ENCODE results near the gene WDR73. TPM values are rescaled to one million over a fixed set of nuclear protein-coding genes. Genes with fewer than 3 reads are reported as not detected.

The WDR73 gene
- total and polyA plus RNA-seq, 5 experiments from 2014 or later: 12.2 to 43.2 (median 18.8) TPM

DNA sequence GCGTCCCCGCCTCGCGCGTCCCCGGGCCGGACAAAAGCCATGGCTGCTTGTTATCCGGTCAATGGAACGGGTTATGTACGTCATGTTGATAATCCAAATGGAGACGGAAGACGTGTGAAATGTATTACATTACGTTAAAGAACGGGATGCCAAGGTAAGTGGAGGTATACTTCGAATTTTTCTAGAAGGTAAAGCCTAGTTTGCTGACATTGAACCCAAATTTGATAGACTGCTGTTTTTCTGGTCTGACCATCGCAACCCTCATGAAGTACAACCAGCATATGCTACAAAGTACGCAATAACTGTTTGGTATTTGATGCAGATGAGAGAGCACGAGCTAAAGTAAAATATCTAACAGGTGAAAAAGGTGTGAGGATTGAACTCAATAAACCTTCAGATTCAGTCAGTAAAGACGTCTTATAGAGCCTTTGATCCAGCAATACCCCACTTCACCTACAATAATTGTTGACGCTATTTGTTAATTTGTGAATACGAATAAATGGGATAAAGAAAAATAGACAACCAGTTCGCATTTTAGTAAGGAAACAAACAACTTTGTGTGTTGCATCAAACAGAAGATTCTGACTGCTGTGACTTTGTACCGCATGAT, 19.8 kb downstream of the WDR73 start:
- no peak for ATAC-seq
- H3K27me3 Mint-ChIP-seq: no peaks in the 10 kb centered on the region
- H3K36me3 Mint-ChIP-seq: peaks cover 0 to 28% (median 8%) of the 10 kb centered on the region in 3 donors
- H3K27ac Mint-ChIP-seq: peak overlapping the region; percentile 69 to 94 (median 90)
- DNase-seq: peak in 2 of 10 donors; percentile 21 to 24
- POLR2A ChIA-PET: interaction anchor here (0.5 to 7.6 kb wide), 17 partner anchors 8 to 353 kb away, joined by 3 to 136 read pairs (median 4); partner anchors contain the start of genes NMB, PDE8A, SEC11A and WDR73
- H3K4me3 Mint-ChIP-seq: peak overlapping the region; percentile 77 to 97 (median 92)
- H3K9me3 Mint-ChIP-seq: no peaks in the 10 kb centered on the region
- H3K4me1 Mint-ChIP-seq: peaks cover 18 to 60% (median 54%) of the 10 kb centered on the region in 4 donors

- Mint-ChIP-seq H3K9me3 (no peaks in the 10 kb centered on the region), H3K27me3 (no peaks in the 10 kb centered on the region), H3K27ac (peak overlapping the region; percentile 74 to 97 (median 95)), H3K36me3 (peaks cover 0 to 21% (median 8%) of the 10 kb centered on the region in 3 donors), H3K4me1 (peaks cover 18 to 60% (median 54%) of the 10 kb centered on the region in 4 donors), H3K4me3 (peak overlapping the region; percentile 93 to 97 (median 96))
- ATAC-seq (peak; percentile 58 to 61), DNase-seq (peak; percentile 45 to 80 (median 63))
- POLR2A ChIA-PET: interaction anchor here (0.5 to 7.6 kb wide), 15 partner anchors 9 to 353 kb away, joined by 3 to 136 read pairs (median 4); partner anchors contain the start of genes NMB, PDE8A, SEC11A and WDR73
Observed at GRCh38 chr15:84633311-84634227, 20.5 kb downstream of the WDR73 start.

GRCh38 chr15:84631706-84632272, 22.3 kb downstream of the WDR73 start:
- DNase-seq (no peak), ATAC-seq (no peak)
- Mint-ChIP-seq H3K27me3 (no peaks in the 10 kb centered on the region), H3K9me3 (no peaks in the 10 kb centered on the region), H3K36me3 (peaks cover 0 to 9% (median 0%) of the 10 kb centered on the region in 3 donors), H3K4me1 (peaks cover 14 to 53% (median 46%) of the 10 kb centered on the region in 4 donors), H3K27ac (peak overlapping the region; percentile 85 to 98 (median 96)), H3K4me3 (peak overlapping the region; percentile 92 to 97 (median 96))
- POLR2A ChIA-PET: interaction anchor here (0.6 to 7.6 kb wide), 18 partner anchors 10 to 350 kb away, joined by 3 to 136 read pairs (median 3); partner anchors contain the start of genes NMB, PDE8A, SEC11A and WDR73

GRCh38 chr15:84629033-84629432, 25.1 kb downstream of the WDR73 start:
- peaks cover 14 to 32% (median 25%) of the 10 kb centered on the region in 4 donors for H3K4me1 Mint-ChIP-seq
- H3K9me3 Mint-ChIP-seq: no peaks in the 10 kb centered on the region
- no peak for DNase-seq
- peak overlapping the region in 1 of 10 donors; percentile 33 for H3K27ac Mint-ChIP-seq
- POLR2A ChIA-PET: interaction anchor here (0.7 to 7.6 kb wide), 4 partner anchors 29 to 108 kb away, joined by 3 to 136 read pairs (median 4); partner anchors contain the start of gene ZSCAN2
- H3K36me3 Mint-ChIP-seq: peaks cover 0 to 15% (median 3%) of the 10 kb centered on the region in 3 donors
- H3K27me3 Mint-ChIP-seq: no peaks in the 10 kb centered on the region
- H3K4me3 Mint-ChIP-seq: peak overlapping the region in 2 of 10 donors; percentile 10 to 33
- ATAC-seq: no peak

GRCh38 chr15:84625123-84625522, 29.0 kb downstream of the WDR73 start:
- ATAC-seq: no peak
- Mint-ChIP-seq H3K27ac (peak overlapping the region in 2 of 10 donors; percentile 47 to 81), H3K4me3 (no peak overlapping the region), H3K27me3 (no peaks in the 10 kb centered on the region), H3K36me3 (peaks cover 25 to 45% (median 26%) of the 10 kb centered on the region in 3 donors), H3K4me1 (peaks cover 0 to 8% (median 5%) of the 10 kb centered on the region in 4 donors), H3K9me3 (peaks cover 0 to 27% (median 13%) of the 10 kb centered on the region in 9 donors)
- DNase-seq: no peak
- POLR2A ChIA-PET: interaction anchor here (1.0 to 1.9 kb wide), 4 partner anchors 10 to 28 kb away, joined by 3 to 5 read pairs (median 4); no protein-coding TSS in a partner anchor

GRCh38 chr15:84624359-84624758, 29.7 kb downstream of the WDR73 start:
- POLR2A ChIA-PET: interaction anchor here (0.8 to 1.3 kb wide), 3 partner anchors 9 to 29 kb away, joined by 3 to 4 read pairs (median 4); no protein-coding TSS in a partner anchor
- peaks cover 25 to 47% (median 30%) of the 10 kb centered on the region in 3 donors for H3K36me3 Mint-ChIP-seq
- ATAC-seq: no peak
- no peak overlapping the region for H3K4me3 Mint-ChIP-seq
- H3K27ac Mint-ChIP-seq: peak overlapping the region in 3 of 10 donors; percentile 10 to 81 (median 73)
- no peaks in the 10 kb centered on the region for H3K27me3 Mint-ChIP-seq
- peaks cover 0 to 31% (median 14%) of the 10 kb centered on the region in 9 donors for H3K9me3 Mint-ChIP-seq
- no peak for DNase-seq
- peaks cover 0 to 8% (median 2%) of the 10 kb centered on the region in 4 donors for H3K4me1 Mint-ChIP-seq

GRCh38 chr15:84621358-84621979, 32.6 kb downstream of the WDR73 start:
- H3K9me3 Mint-ChIP-seq: peaks cover 0 to 31% (median 14%) of the 10 kb centered on the region in 9 donors
- H3K27ac Mint-ChIP-seq: no peak overlapping the region
- H3K4me1 Mint-ChIP-seq: peaks cover 2 to 8% (median 4%) of the 10 kb centered on the region in 4 donors
- no peaks in the 10 kb centered on the region for H3K27me3 Mint-ChIP-seq
- no peak for ATAC-seq
- no peak for DNase-seq
- POLR2A ChIA-PET: interaction anchor here (0.6 to 2.6 kb wide), 4 partner anchors 8 to 285 kb away, joined by 3 to 13 read pairs (median 4); partner anchors contain the start of gene ZSCAN2
- H3K4me3 Mint-ChIP-seq: no peak overlapping the region
- peaks cover 25 to 50% (median 31%) of the 10 kb centered on the region in 3 donors for H3K36me3 Mint-ChIP-seq

- no peak overlapping the region for H3K4me3 Mint-ChIP-seq
- no peaks in the 10 kb centered on the region for H3K27me3 Mint-ChIP-seq
- no peak overlapping the region for H3K27ac Mint-ChIP-seq
- no peak for DNase-seq
- peaks cover 7 to 10% (median 8%) of the 10 kb centered on the region in 4 donors for H3K4me1 Mint-ChIP-seq
- peaks cover 25 to 47% (median 31%) of the 10 kb centered on the region in 3 donors for H3K36me3 Mint-ChIP-seq
- no peak for ATAC-seq
- POLR2A ChIA-PET: interaction anchor here (2.6 kb wide), 1 partner anchor 11 kb away, joined by 13 read pairs; no protein-coding TSS in a partner anchor
- H3K9me3 Mint-ChIP-seq: peaks cover 0 to 31% (median 14%) of the 10 kb centered on the region in 9 donors
Observed at GRCh38 chr15:84620626-84621025, 33.5 kb downstream of the WDR73 start.

DNA sequence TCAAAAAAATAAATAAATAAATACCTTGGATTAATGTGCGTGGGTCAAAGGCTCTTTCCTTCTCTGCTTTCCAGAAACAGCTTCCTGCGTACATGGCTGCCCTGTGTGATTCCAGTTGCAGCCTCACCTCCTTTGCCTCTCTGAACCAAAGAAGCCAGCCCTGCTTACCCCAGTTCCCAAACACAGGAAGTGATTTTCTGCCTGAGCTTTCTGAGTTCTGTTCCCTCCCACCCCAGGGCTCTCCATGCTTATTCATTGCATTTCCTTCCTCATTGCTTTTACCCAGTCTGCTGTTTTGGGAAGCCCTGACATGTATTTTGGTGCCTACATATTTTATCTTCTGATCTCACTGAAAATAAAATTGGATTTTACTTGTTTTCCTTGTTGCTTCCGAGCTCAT, 37.8 kb downstream of the WDR73 start:
- POLR2A ChIA-PET: no interaction called here
- H3K4me3 Mint-ChIP-seq: no peak overlapping the region

GRCh38 chr15:84611631-84612030, 42.5 kb downstream of the WDR73 start:
- H3K4me1 Mint-ChIP-seq: peaks cover 22 to 48% (median 29%) of the 10 kb centered on the region in 4 donors
- H3K4me3 Mint-ChIP-seq: no peak overlapping the region
- H3K27me3 Mint-ChIP-seq: no peaks in the 10 kb centered on the region
- peaks cover 0 to 51% (median 13%) of the 10 kb centered on the region in 3 donors for H3K36me3 Mint-ChIP-seq
- no peak for ATAC-seq
- peak overlapping the region in 1 of 10 donors; percentile 15 for H3K27ac Mint-ChIP-seq
- no peak for DNase-seq
- POLR2A ChIA-PET: no interaction called here
- H3K9me3 Mint-ChIP-seq: no peaks in the 10 kb centered on the region

More for the DNA sequence above, 37.8 kb downstream of the WDR73 start:
- peaks cover 10 to 26% (median 12%) of the 10 kb centered on the region in 4 donors for H3K4me1 Mint-ChIP-seq
- DNase-seq: no peak
- peaks cover 0 to 15% (median 13%) of the 10 kb centered on the region in 9 donors for H3K9me3 Mint-ChIP-seq
- peak overlapping the region in 1 of 10 donors; percentile 39 for H3K27ac Mint-ChIP-seq
- H3K27me3 Mint-ChIP-seq: no peaks in the 10 kb centered on the region
- peaks cover 11 to 39% (median 19%) of the 10 kb centered on the region in 3 donors for H3K36me3 Mint-ChIP-seq
- no peak for ATAC-seq

- Mint-ChIP-seq H3K36me3 (peaks cover 0 to 56% (median 13%) of the 10 kb centered on the region in 3 donors), H3K4me3 (no peak overlapping the region), H3K4me1 (peaks cover 30 to 52% (median 37%) of the 10 kb centered on the region in 4 donors), H3K9me3 (no peaks in the 10 kb centered on the region), H3K27ac (peak overlapping the region in 3 of 10 donors; percentile 10 to 84 (median 48)), H3K27me3 (no peaks in the 10 kb centered on the region)
- POLR2A ChIA-PET: interaction anchor here (1.2 to 1.3 kb wide), 2 partner anchors 9 to 10 kb away, joined by 3 to 6 read pairs; partner anchors contain the start of gene ZSCAN2
- ATAC-seq (no peak), DNase-seq (no peak)
Observed at GRCh38 chr15:84609818-84610525, 44.1 kb downstream of the WDR73 start.
